GM23338 (cell line): Measurements from ENCODE around the gene UTP11. TPM values are rescaled to one million over a fixed set of nuclear protein-coding genes. Genes with fewer than 3 reads are reported as not detected.
"Not testable (repeated sequence)": the region's sequence is repeated elsewhere in the genome, so short reads cannot be mapped to it uniquely, and the experiment has no call there.

ENCODE experiments used
- ATAC-seq: fragments of 200-7000 bp; cut with Tn5 transposase; 3 replicates; pipeline ENCODE4 v1.9.1; 2020
- DNase-seq: peaks from one replicate; pipeline ENCODE4 v3.0.0-alpha.2; 2015; ENCODE audit warnings: low spot score
- H2AFZ ChIP-seq: fragments of 200-600 bp; sonication (generic); 2 replicates; pipeline ENCODE4 v1.8.0; 2016; ENCODE audit warnings: antibody characterized with exemption, mild to moderate bottlenecking, moderate library complexity
- H3F3A ChIP-seq: fragments of 200-600 bp; sonication (generic); replicated peaks from 2 replicates; pipeline ENCODE4 v1.8.0; 2017; ENCODE audit warnings: antibody characterized with exemption, mixed run types, low read depth
- H3K27ac ChIP-seq: fragments of 200-600 bp; sonication (generic); 2 replicates; pipeline ENCODE4 v1.6.1; 2016; ENCODE audit warnings: low read depth
- H3K27me3 ChIP-seq: fragments of 200-600 bp; sonication (generic); 2 replicates; pipeline ENCODE4 v1.8.0; 2016; ENCODE audit warnings: mild to moderate bottlenecking, mixed run types, moderate library complexity; ENCODE audit not compliant: insufficient read depth
- H3K36me3 ChIP-seq: fragments of 200-600 bp; sonication (generic); 2 replicates; pipeline ENCODE4 v1.8.0; 2016; ENCODE audit warnings: mild to moderate bottlenecking; ENCODE audit not compliant: insufficient read depth
- H3K4me1 ChIP-seq: fragments of 200-600 bp; sonication (generic); 2 replicates; pipeline ENCODE4 v1.8.0; 2016; ENCODE audit warnings: mild to moderate bottlenecking, moderate library complexity; ENCODE audit not compliant: insufficient read depth
- H3K4me2 ChIP-seq: fragments of 200-600 bp; sonication (generic); 2 replicates; pipeline ENCODE4 v1.7.1; 2017; ENCODE audit warnings: mixed run types
- H3K4me3 ChIP-seq: fragments of 200-600 bp; sonication (generic); 2 replicates; pipeline ENCODE4 v1.6.1; 2016; ENCODE audit warnings: mixed run types
- H3K79me2 ChIP-seq: fragments of 200-600 bp; sonication (generic); replicated peaks from 2 replicates; pipeline ENCODE4 v1.8.0; 2017; ENCODE audit warnings: mild to moderate bottlenecking; ENCODE audit not compliant: insufficient read depth
- H3K9me2 ChIP-seq: fragments of 200-600 bp; sonication (generic); 2 replicates; pipeline ENCODE4 v1.8.0; 2017; ENCODE audit not compliant: insufficient read depth
- H4K20me1 ChIP-seq: fragments of 200-600 bp; sonication (generic); replicated peaks from 2 replicates; pipeline ENCODE4 v1.8.0; 2017; ENCODE audit warnings: mild to moderate bottlenecking; ENCODE audit not compliant: insufficient read depth
- H3K27ac Mint-ChIP-seq: 2 replicates; pipeline ENCODE4 v1.8.0; 2020; ENCODE audit warnings: inconsistent platforms, mild to moderate bottlenecking, moderate library complexity, mixed read lengths
- H3K27me3 Mint-ChIP-seq: 3 replicates; pipeline ENCODE4 v1.8.0; 2022; ENCODE audit warnings: low read depth, mild to moderate bottlenecking, moderate library complexity, mixed read lengths, inconsistent platforms; ENCODE audit not compliant: insufficient read depth, poor library complexity
- H3K36me3 Mint-ChIP-seq: 3 replicates; pipeline ENCODE4 v1.8.0; 2021; ENCODE audit warnings: low read depth, mild to moderate bottlenecking, inconsistent platforms, moderate library complexity, mixed read lengths
- H3K4me1 Mint-ChIP-seq: 3 replicates; pipeline ENCODE4 v1.8.0; 2020; ENCODE audit warnings: mild to moderate bottlenecking, inconsistent platforms, mixed read lengths
- H3K4me3 Mint-ChIP-seq: 3 replicates; pipeline ENCODE4 v1.8.0; 2021; ENCODE audit warnings: moderate library complexity, mild to moderate bottlenecking, inconsistent platforms, mixed read lengths
- H3K9me3 Mint-ChIP-seq: 3 replicates; pipeline ENCODE4 v1.8.0; 2020; ENCODE audit warnings: moderate library complexity, mild to moderate bottlenecking, inconsistent platforms, mixed read lengths
- CREB1 ChIP-seq: fragments of 250-450 bp; sonication (Bioruptor Pico); IDR thresholded peaks from 2 replicates; pipeline ENCODE4 v1.5.0; 2020; ENCODE audit warnings: low read depth, mild to moderate bottlenecking, moderate library complexity
- ETS1 ChIP-seq: IDR thresholded peaks from 2 replicates; pipeline ENCODE4 v1.6.1; 2016; ENCODE audit warnings: antibody characterized with exemption
- JUNB ChIP-seq: IDR thresholded peaks from one replicate; pipeline ENCODE4 v1.6.1; 2016; ENCODE audit warnings: antibody characterized with exemption; ENCODE audit not compliant: unreplicated experiment
- NANOG ChIP-seq: IDR thresholded peaks from 2 replicates; pipeline ENCODE4 v1.6.1; 2016; ENCODE audit warnings: antibody characterized with exemption, borderline replicate concordance
- POLR2AphosphoS5 ChIP-seq: IDR thresholded peaks from 2 replicates; pipeline ENCODE4 v1.6.1; 2016; ENCODE audit warnings: antibody characterized with exemption, low read depth
- ZNF114 ChIP-seq: fragments of 250-450 bp; sonication (Bioruptor Pico); IDR thresholded peaks from 2 replicates; pipeline ENCODE4 v1.5.0; 2020; ENCODE audit warnings: mild to moderate bottlenecking, moderate library complexity
- ZNF331 ChIP-seq: fragments of 250-450 bp; sonication (Bioruptor Pico); IDR thresholded peaks from 2 replicates; pipeline ENCODE4 v1.5.0; 2020; ENCODE audit warnings: low read depth, mild to moderate bottlenecking, moderate library complexity
- long read RNA-seq: library from polyadenylated mRNA; unstranded; transcript quantifications from one replicate; pipeline ENCODE4 v2.0.0, GENCODE V29; 2020; ENCODE audit not compliant: unreplicated experiment
- polyA plus RNA-seq: library from polyadenylated mRNA; unstranded; fragments of >200 nt; fragmentation: Nextera tagmentation; extraction: Ambion mirVana; gene quantifications from 2 replicates; pipeline ENCODE4 v1.2.1, GENCODE V29; 2016
- total RNA-seq: library from RNA; depleted of rRNA; stranded (reverse); fragments of >200 nt; shearing (Covaris generic); gene quantifications from 2 replicates; pipeline ENCODE4 v1.2.3, GENCODE V29; 2014; rRNA removed

Gene UTP11
- 61.3 and 67.8 TPM in 2 replicates for total RNA-seq
- 82.3 and 105 TPM in 2 replicates for polyA plus RNA-seq
- long read RNA-seq, transcript UTP11-201 (8 exons, 2,019 nt), result major isoform, 64 of 71 reads
- long read RNA-seq, partial matches to known transcripts, result 4 of 71 reads
- long read RNA-seq, other reads (novel, unspliced or antisense), result 3 of 71 reads

GRCh38 chr1:38012363-38013226 lies at the start of gene UTP11:
Gene UTP11 (plus strand): TSS chr1:38012734. CDS start chr1:38012803, 69 bp downstream.
- TF ChIP-seq CREB1, result peak; percentile 95
- TF ChIP-seq ZNF331 (CRISPR knock-in tag), result no peak
- no peak for TF ChIP-seq ZNF114 (CRISPR knock-in tag)
- peak; percentile 79 for TF ChIP-seq POLR2AphosphoS5
- TF ChIP-seq ETS1, result peak; percentile 96
- H3K9me3 Mint-ChIP-seq, result peaks cover 4% of the 10 kb centered on the region; the same call in 2 of the 3 replicates
- H3K4me1 ChIP-seq, result peaks cover 19% of the 10 kb centered on the region
- peaks cover 18% of the 10 kb centered on the region for H3K4me1 Mint-ChIP-seq
- no peaks in the 10 kb centered on the region; the same call in 1 of the 2 replicates for H3K9me2 ChIP-seq
- ATAC-seq, result peak; percentile 92
- H3K4me2 ChIP-seq, result peak within 1 kb of the TSS; percentile 76
- peaks cover 29% of the 10 kb centered on the region for H3F3A ChIP-seq
- peak within 1 kb of the TSS; percentile 97 for H3K27ac Mint-ChIP-seq
- H3K27me3 Mint-ChIP-seq, result peaks cover 15% of the 10 kb centered on the region
- H3K27ac ChIP-seq, result peak within 1 kb of the TSS; percentile 86
- H3K36me3 ChIP-seq, result peaks cover 12% of the 10 kb centered on the region
- no peak within 1 kb of the TSS for H2AFZ ChIP-seq
- DNase-seq, result peak; percentile 99
- peaks cover 36% of the 10 kb centered on the region for H3K36me3 Mint-ChIP-seq
- no peaks in the 10 kb centered on the region for H3K27me3 ChIP-seq
- peak within 1 kb of the TSS; percentile 97 for H3K4me3 Mint-ChIP-seq
- H3K79me2 ChIP-seq, result peaks cover 50% of the 10 kb centered on the region
- peak within 1 kb of the TSS; percentile 72 for H3K4me3 ChIP-seq
- peaks cover 21% of the 10 kb centered on the region for H4K20me1 ChIP-seq

GRCh38 chr1:37964106-37964505 lies 48.4 kb upstream of the UTP11 start:
- H3K36me3 ChIP-seq, result peaks cover 46% of the 10 kb centered on the region
- ATAC-seq, H3K9me2 ChIP-seq, DNase-seq, H3K27ac Mint-ChIP-seq, H3K4me3 ChIP-seq, H3K9me3 Mint-ChIP-seq, H3K27ac ChIP-seq, H3K79me2 ChIP-seq, H3K4me1 ChIP-seq, H2AFZ ChIP-seq, H3K27me3 ChIP-seq, H3K4me2 ChIP-seq, H4K20me1 ChIP-seq, H3K4me3 Mint-ChIP-seq, H3K27me3 Mint-ChIP-seq, H3K4me1 Mint-ChIP-seq, H3F3A ChIP-seq: not testable (repeated sequence)
- H3K36me3 Mint-ChIP-seq, result peaks cover 80% of the 10 kb centered on the region

- Histone ChIP-seq H3K4me1 (no peaks in the 10 kb centered on the region), H3F3A (peaks cover 4% of the 10 kb centered on the region), H3K4me2 (no peak overlapping the region), H4K20me1 (no peaks in the 10 kb centered on the region; the same call in 1 of the 2 replicates), H3K4me3 (no peak overlapping the region), H2AFZ (no peak overlapping the region), H3K9me2 (no peaks in the 10 kb centered on the region), H3K27me3 (no peaks in the 10 kb centered on the region), H3K79me2 (no peaks in the 10 kb centered on the region), H3K36me3 (peaks cover 46% of the 10 kb centered on the region), H3K27ac (no peak overlapping the region)
- no peak for DNase-seq
- Mint-ChIP-seq H3K4me3 (no peak overlapping the region), H3K9me3 (no peaks in the 10 kb centered on the region), H3K36me3 (peaks cover 80% of the 10 kb centered on the region), H3K27me3 (peaks cover 2% of the 10 kb centered on the region), H3K27ac (no peak overlapping the region), H3K4me1 (no peaks in the 10 kb centered on the region; the same call in 1 of the 3 replicates)
- TF ChIP-seq JUNB, result no peak
- TF ChIP-seq NANOG, result no peak
- ATAC-seq, result no peak
Observed at GRCh38 chr1:37965301-37965700, 47.2 kb upstream of the UTP11 start.

GRCh38 chr1:37973684-37974083 lies 38.9 kb upstream of the UTP11 start:
- H3K27ac Mint-ChIP-seq, H3K4me1 ChIP-seq, H3K27me3 Mint-ChIP-seq, H3K4me1 Mint-ChIP-seq, H3K27ac ChIP-seq, H3K9me2 ChIP-seq, H3K27me3 ChIP-seq, H3K4me3 Mint-ChIP-seq, H3K9me3 Mint-ChIP-seq, H3K4me3 ChIP-seq, H3K4me2 ChIP-seq, H2AFZ ChIP-seq, ATAC-seq, DNase-seq: not testable (repeated sequence)
- H4K20me1 ChIP-seq, result peaks cover 33% of the 10 kb centered on the region
- H3K36me3 Mint-ChIP-seq, result peaks cover 98% of the 10 kb centered on the region
- peaks cover 44% of the 10 kb centered on the region for H3K79me2 ChIP-seq
- H3F3A ChIP-seq, result peaks cover 12% of the 10 kb centered on the region
- peaks cover 66% of the 10 kb centered on the region for H3K36me3 ChIP-seq
